ENCODE data around the gene UGT2A2. TPM values are rescaled to one million over a fixed set of nuclear protein-coding genes. Genes with fewer than 3 reads are reported as not detected.
"Not testable (repeated sequence)": the region's sequence is repeated elsewhere in the genome, so short reads cannot be mapped to it uniquely, and the experiment has no call there.

Gene UGT2A2
- not detected for total RNA-seq

- no peak for DNase-seq (ENCODE audit: low spot score in 2 of 2)
- no peak within 1 kb of the TSS for H3K4me3 ChIP-seq (ENCODE audit: low read depth, poor library complexity, severe bottlenecking)
- WGBS, 2 donors: 79 to 84% methylated on average over 3 of the region's 3 CpGs
- TF ChIP-seq CTCF (IDR thresholded peaks at IDR 0.05): no peak
- TF ChIP-seq POLR2A (IDR thresholded peaks at IDR 0.05): no peak
- intact Hi-C loops (cut with DNase I; ENCODE audit: low total_unique reads): no loop called here
These were observed at the start of gene UGT2A2 for GRCh38 chr4:69639542-69639941. UGT2A2 (minus strand) TSS chr4:69639642; CDS start chr4:69639640, 2 bp downstream.

- no peak overlapping the region for H3K4me3 ChIP-seq (ENCODE audit: low read depth, poor library complexity, severe bottlenecking)
- intact Hi-C loops (cut with DNase I; ENCODE audit: low total_unique reads): no loop called here
- 60 to 67% methylated on average over 4 of the region's 4 CpGs for WGBS, 2 donors
- DNase-seq (ENCODE audit: low spot score in 2 of 2): no peak
- TF ChIP-seq POLR2A (IDR thresholded peaks at IDR 0.05) (no peak), CTCF (IDR thresholded peaks at IDR 0.05) (no peak)
These were observed 45.4 kb upstream of the UGT2A2 start for GRCh38 chr4:69684804-69685203.

- intact Hi-C loops (cut with DNase I; ENCODE audit: low total_unique reads): no loop called here
- no peak for DNase-seq (ENCODE audit: low spot score in 2 of 2)
- TF ChIP-seq CTCF (IDR thresholded peaks at IDR 0.05) (no peak), POLR2A (IDR thresholded peaks at IDR 0.05) (no peak)
- no peak overlapping the region for H3K4me3 ChIP-seq (ENCODE audit: low read depth, poor library complexity, severe bottlenecking)
These were observed 29.2 kb upstream of the UGT2A2 start for GRCh38 chr4:69668680-69669079.

GRCh38 chr4:69664009-69664408 lies 24.6 kb upstream of the UGT2A2 start:
- H3K4me3 ChIP-seq (ENCODE audit: low read depth, poor library complexity, severe bottlenecking); intact Hi-C loops (cut with DNase I; ENCODE audit: low total_unique reads); DNase-seq (ENCODE audit: low spot score in 2 of 2): not testable (repeated sequence)
- WGBS, 2 donors: 90 to 91% methylated on average over 21 to 22 of the region's 22 CpGs

GRCh38 chr4:69661130-69661803 lies 21.8 kb upstream of the UGT2A2 start:
- 65 to 74% methylated on average over 4 of the region's 4 CpGs for WGBS, 2 donors
- H3K4me3 ChIP-seq (ENCODE audit: low read depth, poor library complexity, severe bottlenecking); DNase-seq (ENCODE audit: low spot score in 2 of 2); intact Hi-C loops (cut with DNase I; ENCODE audit: low total_unique reads): not testable (repeated sequence)

- TF ChIP-seq POLR2A (IDR thresholded peaks at IDR 0.05) (no peak), CTCF (IDR thresholded peaks at IDR 0.05) (no peak)
- H3K4me3 ChIP-seq (ENCODE audit: low read depth, poor library complexity, severe bottlenecking): no peak overlapping the region
- no peak for DNase-seq (ENCODE audit: low spot score in 2 of 2)
- intact Hi-C loops (cut with DNase I; ENCODE audit: low total_unique reads): no loop called here
- 88 to 93% methylated on average over 12 of the region's 12 CpGs for WGBS, 2 donors
These were observed 18.7 kb upstream of the UGT2A2 start for GRCh38 chr4:69658133-69658532.

GRCh38 chr4:69656653-69657158 lies 17.3 kb upstream of the UGT2A2 start:
- 68 to 75% methylated on average over 6 of the region's 6 CpGs for WGBS, 2 donors
- intact Hi-C loops (cut with DNase I; ENCODE audit: low total_unique reads): no loop called here
- H3K4me3 ChIP-seq (ENCODE audit: low read depth, poor library complexity, severe bottlenecking): no peak overlapping the region
- DNase-seq (ENCODE audit: low spot score in 2 of 2): no peak
- TF ChIP-seq CTCF (IDR thresholded peaks at IDR 0.05): no peak
- no peak for TF ChIP-seq POLR2A (IDR thresholded peaks at IDR 0.05)

Measured in lower leg skin (tissue), 4 donors.